ENCODE data around the gene ADAMTS7.

ADAMTS7 gene

DNA sequence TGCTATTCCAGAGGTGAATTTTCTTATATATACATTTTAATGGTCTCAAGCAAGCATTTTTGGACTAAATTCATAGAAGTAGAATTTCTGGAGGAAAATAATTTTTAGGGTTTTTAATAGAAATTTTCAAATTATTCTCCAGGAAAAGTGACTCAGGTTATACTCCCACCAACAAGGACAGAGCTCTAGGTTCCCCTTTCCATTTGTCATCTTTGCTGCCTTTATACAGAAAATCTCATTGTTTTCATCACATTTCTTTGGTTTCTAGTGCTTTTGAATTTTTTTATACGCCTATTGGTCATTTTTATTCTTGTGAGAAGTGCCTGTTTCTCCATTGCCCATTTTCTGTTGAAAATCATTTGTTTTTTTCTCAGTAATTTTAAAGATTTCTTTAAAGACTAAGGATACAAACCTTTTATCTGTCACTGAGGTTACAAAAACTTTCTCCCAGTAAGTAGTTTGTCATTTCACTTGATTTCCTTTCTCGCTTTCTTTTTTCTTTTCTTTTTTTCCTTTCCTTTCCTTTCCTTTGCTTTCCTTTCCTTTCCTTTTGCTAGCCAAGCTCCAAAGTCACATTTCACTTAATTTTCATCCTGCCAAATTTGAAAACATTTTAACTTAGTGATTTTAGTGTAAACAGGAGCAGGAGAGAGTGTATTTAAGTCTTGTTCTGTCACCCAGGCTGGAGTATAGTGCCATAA is 93.2 kb downstream of the ADAMTS7 start:
- H3K9ac ChIP-seq (ENCODE audit: low read depth, low read length): no peak overlapping the region
- H3K27me3 ChIP-seq (ENCODE audit: control insufficient read depth, insufficient read depth, low read length): no peaks in the 10 kb centered on the region
- no peak overlapping the region for H3K4me3 ChIP-seq (ENCODE audit: low read depth, low read length)
- no peaks in the 10 kb centered on the region for H3K9me3 ChIP-seq (ENCODE audit: control insufficient read depth, insufficient read depth, low read length)
- H3K4me1 ChIP-seq (ENCODE audit: control insufficient read depth, insufficient read depth, low read length): no peaks in the 10 kb centered on the region
- H3K36me3 ChIP-seq (ENCODE audit: control insufficient read depth, insufficient read depth, low read length): no peaks in the 10 kb centered on the region

- Histone ChIP-seq H3K9ac (ENCODE audit: low read depth, low read length) (no peak overlapping the region), H3K4me1 (ENCODE audit: control insufficient read depth, insufficient read depth, low read length) (no peaks in the 10 kb centered on the region), H3K9me3 (ENCODE audit: control insufficient read depth, insufficient read depth, low read length) (no peaks in the 10 kb centered on the region), H3K4me3 (ENCODE audit: low read depth, low read length) (no peak overlapping the region), H3K27me3 (ENCODE audit: control insufficient read depth, insufficient read depth, low read length) (no peaks in the 10 kb centered on the region), H3K36me3 (ENCODE audit: control insufficient read depth, insufficient read depth, low read length) (no peaks in the 10 kb centered on the region)
Observed at GRCh38 chr15:78716651-78717050, 94.6 kb downstream of the ADAMTS7 start.

GRCh38 chr15:78715930-78716329 is 95.3 kb downstream of the ADAMTS7 start:
- Histone ChIP-seq H3K27me3 (ENCODE audit: control insufficient read depth, insufficient read depth, low read length) (no peaks in the 10 kb centered on the region), H3K9me3 (ENCODE audit: control insufficient read depth, insufficient read depth, low read length) (no peaks in the 10 kb centered on the region), H3K36me3 (ENCODE audit: control insufficient read depth, insufficient read depth, low read length) (no peaks in the 10 kb centered on the region), H3K4me3 (ENCODE audit: low read depth, low read length) (no peak overlapping the region), H3K9ac (ENCODE audit: low read depth, low read length) (no peak overlapping the region), H3K4me1 (ENCODE audit: control insufficient read depth, insufficient read depth, low read length) (no peaks in the 10 kb centered on the region)

GRCh38 chr15:78715434-78715833 is 95.8 kb downstream of the ADAMTS7 start:
- H3K4me3 ChIP-seq (ENCODE audit: low read depth, low read length): no peak overlapping the region
- H3K36me3 ChIP-seq (ENCODE audit: control insufficient read depth, insufficient read depth, low read length): no peaks in the 10 kb centered on the region
- no peaks in the 10 kb centered on the region for H3K9me3 ChIP-seq (ENCODE audit: control insufficient read depth, insufficient read depth, low read length)
- H3K27me3 ChIP-seq (ENCODE audit: control insufficient read depth, insufficient read depth, low read length): no peaks in the 10 kb centered on the region
- H3K4me1 ChIP-seq (ENCODE audit: control insufficient read depth, insufficient read depth, low read length): no peaks in the 10 kb centered on the region
- H3K9ac ChIP-seq (ENCODE audit: low read depth, low read length): no peak overlapping the region

DNA sequence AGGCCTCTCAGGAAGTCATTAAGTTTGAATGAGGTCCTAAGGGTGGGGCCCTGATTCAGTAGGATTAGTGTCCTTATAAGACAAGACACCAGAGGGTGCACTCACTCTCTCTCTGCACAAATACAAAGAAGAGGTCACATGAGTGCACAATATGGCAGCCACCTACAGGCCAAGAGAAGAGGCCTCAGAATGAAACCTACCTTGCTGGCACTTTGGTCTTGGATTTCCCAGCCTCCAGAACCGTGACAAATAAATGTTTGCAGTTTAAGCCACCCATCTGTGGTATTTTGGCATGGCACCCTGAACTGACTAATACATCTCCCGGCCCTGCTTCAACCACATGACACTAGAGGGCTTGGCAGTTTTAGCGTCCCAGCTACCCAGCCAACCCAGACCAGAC is 96.4 kb downstream of the ADAMTS7 start:
- Histone ChIP-seq H3K9ac (ENCODE audit: low read depth, low read length) (no peak overlapping the region), H3K9me3 (ENCODE audit: control insufficient read depth, insufficient read depth, low read length) (no peaks in the 10 kb centered on the region), H3K4me1 (ENCODE audit: control insufficient read depth, insufficient read depth, low read length) (no peaks in the 10 kb centered on the region), H3K27me3 (ENCODE audit: control insufficient read depth, insufficient read depth, low read length) (peaks cover 3% of the 10 kb centered on the region), H3K4me3 (ENCODE audit: low read depth, low read length) (no peak overlapping the region), H3K36me3 (ENCODE audit: control insufficient read depth, insufficient read depth, low read length) (no peaks in the 10 kb centered on the region)

DNA sequence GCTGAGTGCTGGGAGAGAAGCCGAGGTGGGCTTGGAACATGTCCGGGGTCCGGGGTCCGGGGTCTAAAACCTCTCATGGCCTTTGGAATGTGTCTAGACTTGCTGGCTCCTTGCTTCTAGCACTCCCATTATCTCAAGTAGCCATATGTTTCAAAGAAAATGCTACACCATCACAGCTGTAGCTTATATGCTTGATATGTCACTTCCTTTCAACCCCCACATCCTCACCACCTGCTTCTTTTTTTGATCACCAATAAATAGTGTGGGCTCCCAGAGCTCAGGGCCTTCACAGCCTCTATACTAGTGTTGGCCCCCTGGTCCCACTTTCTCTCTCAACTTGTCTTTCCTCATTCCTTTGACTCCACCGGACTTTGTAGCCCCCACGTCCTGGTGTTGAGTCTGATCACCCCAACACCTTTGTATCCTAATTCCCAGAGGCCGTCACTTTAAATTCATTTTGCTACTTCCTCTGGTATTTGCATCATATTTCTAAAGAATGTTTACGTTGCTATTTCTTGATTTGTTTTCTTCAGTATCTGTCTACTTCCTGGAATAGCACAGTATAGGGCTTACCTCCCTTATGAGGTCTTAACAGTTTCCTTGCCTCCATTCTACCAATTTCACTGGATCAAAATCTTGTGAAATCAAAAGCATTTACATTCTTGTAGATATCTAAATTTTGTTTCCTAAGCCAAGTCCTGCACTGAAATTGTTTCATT is 98.3 kb downstream of the ADAMTS7 start:
- H3K27me3 ChIP-seq (ENCODE audit: control insufficient read depth, insufficient read depth, low read length): peaks cover 7% of the 10 kb centered on the region
- H3K4me3 ChIP-seq (ENCODE audit: low read depth, low read length): no peak overlapping the region
- no peaks in the 10 kb centered on the region for H3K36me3 ChIP-seq (ENCODE audit: control insufficient read depth, insufficient read depth, low read length)
- H3K4me1 ChIP-seq (ENCODE audit: control insufficient read depth, insufficient read depth, low read length): peaks cover 3% of the 10 kb centered on the region
- no peak overlapping the region for H3K9ac ChIP-seq (ENCODE audit: low read depth, low read length)
- H3K9me3 ChIP-seq (ENCODE audit: control insufficient read depth, insufficient read depth, low read length): no peaks in the 10 kb centered on the region

GRCh38 chr15:78711638-78712037 is 99.6 kb downstream of the ADAMTS7 start:
- H3K9ac ChIP-seq (ENCODE audit: low read depth, low read length): no peak overlapping the region
- H3K36me3 ChIP-seq (ENCODE audit: control insufficient read depth, insufficient read depth, low read length): no peaks in the 10 kb centered on the region
- no peak overlapping the region for H3K4me3 ChIP-seq (ENCODE audit: low read depth, low read length)
- H3K4me1 ChIP-seq (ENCODE audit: control insufficient read depth, insufficient read depth, low read length): peaks cover 3% of the 10 kb centered on the region
- no peaks in the 10 kb centered on the region for H3K9me3 ChIP-seq (ENCODE audit: control insufficient read depth, insufficient read depth, low read length)
- peaks cover 7% of the 10 kb centered on the region for H3K27me3 ChIP-seq (ENCODE audit: control insufficient read depth, insufficient read depth, low read length)

GRCh38 chr15:78709263-78709882 is 101.9 kb downstream of the ADAMTS7 start:
- Histone ChIP-seq H3K36me3 (ENCODE audit: control insufficient read depth, insufficient read depth, low read length) (no peaks in the 10 kb centered on the region), H3K9ac (ENCODE audit: low read depth, low read length) (no peak overlapping the region), H3K9me3 (ENCODE audit: control insufficient read depth, insufficient read depth, low read length) (no peaks in the 10 kb centered on the region), H3K4me3 (ENCODE audit: low read depth, low read length) (no peak overlapping the region), H3K4me1 (ENCODE audit: control insufficient read depth, insufficient read depth, low read length) (peaks cover 3% of the 10 kb centered on the region), H3K27me3 (ENCODE audit: control insufficient read depth, insufficient read depth, low read length) (peaks cover 7% of the 10 kb centered on the region)

Measured in iPS-15b (cell line).